ENCODE data around the gene TENM4. TPM values are rescaled to one million over a fixed set of nuclear protein-coding genes. Genes with fewer than 3 reads are reported as not detected.

The TENM4 gene
- total RNA-seq, 4 donors from 2014 or later: 0.88 to 61.5 (median 4.0) TPM

DNA sequence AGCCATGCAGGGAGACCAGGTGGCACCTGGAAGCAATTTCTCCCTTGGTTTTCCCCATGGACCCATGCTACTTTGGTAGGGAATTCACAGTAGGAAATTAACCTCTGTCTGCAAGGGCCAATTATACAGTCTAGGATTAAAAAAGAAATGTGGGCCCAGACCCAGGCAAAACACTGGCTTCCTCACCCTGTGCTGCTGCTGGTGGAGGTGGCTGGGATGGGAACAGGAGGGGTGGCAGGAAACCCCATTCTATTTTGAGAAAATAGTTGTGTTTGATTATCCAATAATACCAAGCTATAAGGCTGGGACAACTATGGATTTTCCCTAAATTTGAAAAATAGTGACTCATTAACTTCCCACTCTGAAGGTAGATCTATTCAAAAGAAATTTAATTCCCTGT lies 449.1 kb downstream of the TENM4 start:
- Histone ChIP-seq H3K27ac (no peak overlapping the region), H3K36me3 (no peaks in the 10 kb centered on the region)

DNA sequence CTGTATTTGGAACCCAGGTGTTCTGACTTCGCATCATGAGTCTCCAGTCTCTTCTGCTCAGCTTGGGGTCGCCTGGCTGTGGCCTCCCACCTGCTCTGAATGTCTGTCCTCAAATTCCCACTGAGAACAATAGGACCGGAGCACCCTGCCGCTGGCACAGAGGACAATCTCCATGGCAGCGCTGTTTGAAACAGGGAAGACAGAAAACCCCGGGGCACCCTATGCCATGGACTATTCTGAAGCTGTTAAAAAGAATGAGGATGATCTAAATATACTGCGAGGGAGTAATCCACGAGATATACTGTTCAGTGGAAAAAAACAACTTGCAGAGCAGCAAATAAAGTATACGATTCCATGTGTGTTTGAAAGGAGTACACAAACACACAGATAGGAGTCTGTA lies 450.6 kb downstream of the TENM4 start:
- H3K4me1 ChIP-seq: no peaks in the 10 kb centered on the region
- no peaks in the 10 kb centered on the region for H3K36me3 ChIP-seq
- no peak overlapping the region for H3K27ac ChIP-seq
- H3K27me3 ChIP-seq: no peaks in the 10 kb centered on the region
- TF ChIP-seq, protein P1, sequence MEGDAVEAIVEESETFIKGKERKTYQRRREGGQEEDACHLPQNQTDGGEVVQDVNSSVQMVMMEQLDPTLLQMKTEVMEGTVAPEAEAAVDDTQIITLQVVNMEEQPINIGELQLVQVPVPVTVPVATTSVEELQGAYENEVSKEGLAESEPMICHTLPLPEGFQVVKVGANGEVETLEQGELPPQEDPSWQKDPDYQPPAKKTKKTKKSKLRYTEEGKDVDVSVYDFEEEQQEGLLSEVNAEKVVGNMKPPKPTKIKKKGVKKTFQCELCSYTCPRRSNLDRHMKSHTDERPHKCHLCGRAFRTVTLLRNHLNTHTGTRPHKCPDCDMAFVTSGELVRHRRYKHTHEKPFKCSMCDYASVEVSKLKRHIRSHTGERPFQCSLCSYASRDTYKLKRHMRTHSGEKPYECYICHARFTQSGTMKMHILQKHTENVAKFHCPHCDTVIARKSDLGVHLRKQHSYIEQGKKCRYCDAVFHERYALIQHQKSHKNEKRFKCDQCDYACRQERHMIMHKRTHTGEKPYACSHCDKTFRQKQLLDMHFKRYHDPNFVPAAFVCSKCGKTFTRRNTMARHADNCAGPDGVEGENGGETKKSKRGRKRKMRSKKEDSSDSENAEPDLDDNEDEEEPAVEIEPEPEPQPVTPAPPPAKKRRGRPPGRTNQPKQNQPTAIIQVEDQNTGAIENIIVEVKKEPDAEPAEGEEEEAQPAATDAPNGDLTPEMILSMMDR (IDR thresholded peaks at IDR 0.05): no peak
- no peak for TF ChIP-seq POLR2A (IDR thresholded peaks at IDR 0.05)
- intact Hi-C loops (cut with DNase I; ENCODE audit: low total_unique reads): no loop called here
- no peak overlapping the region for H3K4me3 ChIP-seq
- no peak for DNase-seq
- no peaks in the 10 kb centered on the region for H3K9me3 ChIP-seq

More for the DNA sequence above, 449.1 kb downstream of the TENM4 start:
- intact Hi-C loops (cut with DNase I; ENCODE audit: low total_unique reads): no loop called here
- H3K4me3 ChIP-seq: no peak overlapping the region
- H3K4me1 ChIP-seq: no peaks in the 10 kb centered on the region
- no peak for DNase-seq
- no peaks in the 10 kb centered on the region for H3K27me3 ChIP-seq
- H3K9me3 ChIP-seq: no peaks in the 10 kb centered on the region
- TF ChIP-seq POLR2A (IDR thresholded peaks at IDR 0.05): no peak
- TF ChIP-seq, protein P1 (IDR thresholded peaks at IDR 0.05): no peak

DNA sequence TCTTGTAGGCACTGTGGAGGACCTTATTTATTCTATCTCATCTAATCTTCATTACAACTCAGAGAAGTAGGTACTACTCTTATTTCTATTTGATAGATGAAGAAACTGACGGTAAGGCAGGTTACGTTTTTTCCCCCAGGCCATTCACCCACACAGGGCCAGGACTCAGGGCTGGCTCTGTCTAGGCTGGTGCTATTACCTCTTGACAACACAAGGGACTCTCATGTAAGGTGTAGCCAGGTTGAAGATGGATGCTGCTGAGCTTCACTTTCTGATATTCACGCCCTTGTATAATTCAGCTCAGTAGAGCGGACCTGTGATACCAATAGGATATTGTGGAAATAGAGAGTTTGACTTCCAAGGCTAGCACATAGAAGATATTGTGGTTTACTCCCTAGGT lies 453.1 kb downstream of the TENM4 start:
- Histone ChIP-seq H3K9me3 (no peaks in the 10 kb centered on the region), H3K27ac (no peak overlapping the region), H3K4me3 (no peak overlapping the region), H3K4me1 (no peaks in the 10 kb centered on the region), H3K27me3 (no peaks in the 10 kb centered on the region), H3K36me3 (no peaks in the 10 kb centered on the region)
- TF ChIP-seq, protein P1 (IDR thresholded peaks at IDR 0.05): no peak
- TF ChIP-seq POLR2A (IDR thresholded peaks at IDR 0.05): no peak
- intact Hi-C loops (cut with DNase I; ENCODE audit: low total_unique reads): no loop called here
- DNase-seq: no peak

DNA sequence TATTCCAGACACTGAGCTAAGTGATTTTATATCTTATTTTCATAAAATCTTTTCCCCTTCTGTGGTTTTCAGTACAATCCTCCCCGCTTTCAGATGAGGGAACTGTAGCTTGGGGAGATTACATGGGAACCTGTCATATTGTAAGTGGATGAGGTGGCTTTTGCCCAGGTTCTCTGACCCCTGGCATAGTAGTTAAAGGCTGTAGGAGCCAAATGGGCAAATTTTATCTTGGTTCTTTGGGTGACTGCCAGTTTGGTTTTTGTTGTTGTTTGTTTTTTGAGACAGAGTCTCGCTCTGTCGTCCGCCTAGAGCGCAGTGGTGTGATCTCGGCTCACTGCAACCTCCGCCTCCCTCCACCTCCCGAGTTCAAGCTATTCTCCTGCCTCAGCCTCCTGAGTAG lies 454.5 kb downstream of the TENM4 start:
- intact Hi-C loops (cut with DNase I; ENCODE audit: low total_unique reads): no loop called here
- H3K9me3 ChIP-seq: no peaks in the 10 kb centered on the region

DNA sequence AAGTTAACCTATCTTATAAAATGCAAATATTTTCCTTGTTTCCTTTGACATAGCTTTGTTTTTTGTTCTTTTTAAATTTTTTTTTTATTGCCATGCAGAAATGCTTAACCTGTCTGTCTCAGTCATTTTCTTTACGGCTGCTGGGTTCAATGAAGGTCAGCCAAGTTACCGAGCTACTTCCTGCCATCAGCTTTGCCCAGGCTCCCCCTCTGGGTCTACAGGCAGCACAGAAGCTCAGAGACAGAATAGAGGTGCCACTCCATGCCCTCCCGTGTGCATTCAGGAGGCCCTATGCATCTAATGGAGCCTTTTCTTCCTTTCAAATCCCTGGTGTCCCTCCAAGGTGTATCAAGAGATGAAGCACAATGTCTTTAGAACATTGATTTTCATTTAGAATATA lies 455.2 kb downstream of the TENM4 start:
- DNase-seq: no peak
- H3K4me3 ChIP-seq: no peak overlapping the region
- no peaks in the 10 kb centered on the region for H3K27me3 ChIP-seq
- H3K36me3 ChIP-seq: no peaks in the 10 kb centered on the region
- no peak for TF ChIP-seq POLR2A (IDR thresholded peaks at IDR 0.05)
- TF ChIP-seq, protein P1 (IDR thresholded peaks at IDR 0.05): no peak
- intact Hi-C loops (cut with DNase I; ENCODE audit: low total_unique reads): no loop called here
- no peak overlapping the region for H3K27ac ChIP-seq
- H3K4me1 ChIP-seq: no peaks in the 10 kb centered on the region
- H3K9me3 ChIP-seq: no peaks in the 10 kb centered on the region

More for the DNA sequence above, 454.5 kb downstream of the TENM4 start:
- DNase-seq: no peak
- no peak overlapping the region for H3K27ac ChIP-seq
- H3K36me3 ChIP-seq: no peaks in the 10 kb centered on the region
- no peak overlapping the region for H3K4me3 ChIP-seq
- no peaks in the 10 kb centered on the region for H3K4me1 ChIP-seq
- no peak for TF ChIP-seq POLR2A (IDR thresholded peaks at IDR 0.05)
- TF ChIP-seq, protein P1 (IDR thresholded peaks at IDR 0.05): no peak
- H3K27me3 ChIP-seq: no peaks in the 10 kb centered on the region

All from uterus (tissue), 4 donors.